Measurements from ENCODE around the gene RPS19BP1. TPM values are rescaled to one million over a fixed set of nuclear protein-coding genes. Genes with fewer than 3 reads are reported as not detected.
"Not testable (repeated sequence)": the region's sequence is repeated elsewhere in the genome, so short reads cannot be mapped to it uniquely, and the experiment has no call there.

Gene RPS19BP1
- total RNA-seq, 1 donor from 2014 or later: 69.6 TPM

- intact Hi-C loops (cut with micrococcal nuclease): no loop called here
These were observed 17.1 kb downstream of the RPS19BP1 start for GRCh38 chr22:39515266-39516050.

GRCh38 chr22:39514373-39514973 is 18.1 kb downstream of the RPS19BP1 start:
- intact Hi-C loops (cut with micrococcal nuclease): loop anchor here (1.0 kb wide), 2 partner anchors 21 to 171 kb away; no protein-coding TSS in a partner anchor

GRCh38 chr22:39513791-39514190 is 18.8 kb downstream of the RPS19BP1 start:
- intact Hi-C loops (cut with micrococcal nuclease): loop anchor here (1.0 kb wide), 2 partner anchors 20 to 170 kb away; no protein-coding TSS in a partner anchor

GRCh38 chr22:39512026-39512425 is 20.5 kb downstream of the RPS19BP1 start:
- intact Hi-C loops (cut with micrococcal nuclease): no loop called here

GRCh38 chr22:39511226-39511625 is 21.3 kb downstream of the RPS19BP1 start:
- intact Hi-C loops (cut with micrococcal nuclease): no loop called here

- intact Hi-C loops (cut with micrococcal nuclease): no loop called here
These were observed 21.9 kb downstream of the RPS19BP1 start for GRCh38 chr22:39510529-39511149.

GRCh38 chr22:39508393-39508792 is 24.2 kb downstream of the RPS19BP1 start:
- intact Hi-C loops (cut with micrococcal nuclease): no loop called here

- intact Hi-C loops (cut with micrococcal nuclease): not testable (repeated sequence)
These were observed 25.5 kb downstream of the RPS19BP1 start for GRCh38 chr22:39507021-39507420.

- intact Hi-C loops (cut with micrococcal nuclease): loop anchor here (5.0 kb wide), 1 partner anchor 107 kb away; the partner anchor contains the start of gene TAB1
These were observed 28.5 kb downstream of the RPS19BP1 start for GRCh38 chr22:39504071-39504470.

GRCh38 chr22:39503630-39504029 is 28.9 kb downstream of the RPS19BP1 start:
- intact Hi-C loops (cut with micrococcal nuclease): loop anchor here (5.0 kb wide), 1 partner anchor 106 kb away; the partner anchor contains the start of gene TAB1

- intact Hi-C loops (cut with micrococcal nuclease): loop anchor here (1.0 to 5.0 kb wide), 4 partner anchors 17 to 183 kb away; partner anchors contain the start of genes ATF4, RPS19BP1 and TAB1
These were observed 29.6 kb downstream of the RPS19BP1 start for GRCh38 chr22:39502789-39503409.

GRCh38 chr22:39502109-39502788 is 30.3 kb downstream of the RPS19BP1 start, which contains the start of gene MIEF1:
Gene MIEF1 (plus strand): TSS chr22:39502290. CDS start chr22:39511295, 9,005 bp downstream.
- intact Hi-C loops (cut with micrococcal nuclease): loop anchor here (1.0 to 5.0 kb wide), 4 partner anchors 18 to 182 kb away; partner anchors contain the start of genes ATF4, RPS19BP1 and TAB1

GRCh38 chr22:39501644-39502108 is 30.9 kb downstream of the RPS19BP1 start:
- intact Hi-C loops (cut with micrococcal nuclease): loop anchor here (1.0 to 5.0 kb wide), 4 partner anchors 19 to 181 kb away; partner anchors contain the start of genes ATF4, RPS19BP1 and TAB1

GRCh38 chr22:39500101-39500500 is 32.4 kb downstream of the RPS19BP1 start:
- intact Hi-C loops (cut with micrococcal nuclease): loop anchor here (5.0 kb wide), 1 partner anchor 103 kb away; the partner anchor contains the start of gene TAB1

- intact Hi-C loops (cut with micrococcal nuclease): no loop called here
These were observed 33.7 kb downstream of the RPS19BP1 start for GRCh38 chr22:39498802-39499201.

- intact Hi-C loops (cut with micrococcal nuclease): no loop called here
These were observed 34.2 kb downstream of the RPS19BP1 start for GRCh38 chr22:39498368-39498767.

GRCh38 chr22:39497429-39497828 is 35.1 kb downstream of the RPS19BP1 start:
- intact Hi-C loops (cut with micrococcal nuclease): no loop called here

GRCh38 chr22:39496131-39496838 is 36.3 kb downstream of the RPS19BP1 start:
- intact Hi-C loops (cut with micrococcal nuclease): loop anchor here (1.0 kb wide), 1 partner anchor 24 kb away; the partner anchor contains the start of gene ATF4

GRCh38 chr22:39494471-39495120 is 38.0 kb downstream of the RPS19BP1 start:
- intact Hi-C loops (cut with micrococcal nuclease): loop anchor here (1.0 kb wide), 1 partner anchor 542 kb away; no protein-coding TSS in a partner anchor
